Mononuclear cell (primary cell): ENCODE measurements around the gene CDC40. TPM values are rescaled to one million over a fixed set of nuclear protein-coding genes. Genes with fewer than 3 reads are reported as not detected.

Experiments
- H3K27me3 ChIP-seq: 2 replicates; pipeline ENCODE4 v1.6.0; 2011; ENCODE audit warnings: low read length, control low read depth; ENCODE audit not compliant: insufficient read depth
- H3K4me1 ChIP-seq: 2 replicates; pipeline ENCODE4 v1.5.1; 2011; ENCODE audit warnings: mild to moderate bottlenecking, low read length, control low read depth; ENCODE audit not compliant: insufficient read depth
- H3K4me3 ChIP-seq: 2 replicates; pipeline ENCODE4 v1.5.1; 2011; ENCODE audit warnings: mild to moderate bottlenecking, low read length, moderate library complexity
- H3K9me3 ChIP-seq: 2 replicates; pipeline ENCODE4 v1.5.1; 2011; ENCODE audit warnings: low read depth, mild to moderate bottlenecking, control low read depth, low read length
- total RNA-seq: library from RNA; depleted of rRNA; stranded (reverse); fragments of >200 nt; gene quantifications from one replicate; pipeline ENCODE4 v1.2.3, GENCODE V29; 2012

Gene CDC40
- 63.3 TPM for total RNA-seq

DNA sequence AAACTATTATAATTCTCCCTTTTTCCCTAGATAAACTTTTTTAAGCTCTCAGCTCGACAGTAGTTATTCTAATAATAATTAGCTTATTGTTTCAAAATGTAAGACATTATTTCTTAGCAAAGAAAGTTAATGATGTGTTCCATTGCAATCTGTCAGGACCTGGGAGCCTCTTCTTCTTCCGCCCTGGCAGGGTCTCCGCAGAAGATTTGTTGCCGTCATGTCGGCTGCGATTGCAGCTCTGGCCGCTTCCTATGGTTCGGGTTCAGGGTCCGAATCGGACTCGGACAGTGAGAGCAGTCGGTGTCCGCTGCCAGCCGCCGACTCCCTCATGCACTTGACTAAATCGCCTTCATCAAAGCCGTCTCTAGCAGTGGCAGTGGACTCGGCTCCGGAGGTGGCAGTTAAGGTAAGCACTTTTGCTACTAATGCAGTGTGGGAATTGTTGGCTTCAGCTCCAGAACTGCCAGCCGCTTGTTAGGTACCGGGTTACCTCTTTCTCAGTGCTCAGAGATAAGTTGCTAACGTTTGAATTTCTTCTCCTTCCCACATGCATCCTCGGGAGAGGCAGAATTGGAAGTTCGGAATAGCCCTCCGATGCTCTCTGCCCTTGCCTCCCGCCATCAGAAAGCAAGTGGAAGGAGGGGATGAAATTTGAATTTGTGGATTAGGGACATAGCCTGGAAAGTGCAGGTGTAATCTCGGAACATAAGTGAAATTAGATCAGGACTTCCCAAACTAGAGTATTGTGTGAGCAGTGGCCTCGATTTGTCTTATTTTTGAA is at the start of gene CDC40:
Gene CDC40, plus strand, starts transcription at position 200 of the 781 bp plus-strand sequence. Its CDS starts 18 bp downstream, at position 218.
- peaks cover 10% of the 10 kb centered on the region for H3K27me3 ChIP-seq
- H3K9me3 ChIP-seq: no peaks in the 10 kb centered on the region
- peaks cover 32% of the 10 kb centered on the region for H3K4me1 ChIP-seq

DNA sequence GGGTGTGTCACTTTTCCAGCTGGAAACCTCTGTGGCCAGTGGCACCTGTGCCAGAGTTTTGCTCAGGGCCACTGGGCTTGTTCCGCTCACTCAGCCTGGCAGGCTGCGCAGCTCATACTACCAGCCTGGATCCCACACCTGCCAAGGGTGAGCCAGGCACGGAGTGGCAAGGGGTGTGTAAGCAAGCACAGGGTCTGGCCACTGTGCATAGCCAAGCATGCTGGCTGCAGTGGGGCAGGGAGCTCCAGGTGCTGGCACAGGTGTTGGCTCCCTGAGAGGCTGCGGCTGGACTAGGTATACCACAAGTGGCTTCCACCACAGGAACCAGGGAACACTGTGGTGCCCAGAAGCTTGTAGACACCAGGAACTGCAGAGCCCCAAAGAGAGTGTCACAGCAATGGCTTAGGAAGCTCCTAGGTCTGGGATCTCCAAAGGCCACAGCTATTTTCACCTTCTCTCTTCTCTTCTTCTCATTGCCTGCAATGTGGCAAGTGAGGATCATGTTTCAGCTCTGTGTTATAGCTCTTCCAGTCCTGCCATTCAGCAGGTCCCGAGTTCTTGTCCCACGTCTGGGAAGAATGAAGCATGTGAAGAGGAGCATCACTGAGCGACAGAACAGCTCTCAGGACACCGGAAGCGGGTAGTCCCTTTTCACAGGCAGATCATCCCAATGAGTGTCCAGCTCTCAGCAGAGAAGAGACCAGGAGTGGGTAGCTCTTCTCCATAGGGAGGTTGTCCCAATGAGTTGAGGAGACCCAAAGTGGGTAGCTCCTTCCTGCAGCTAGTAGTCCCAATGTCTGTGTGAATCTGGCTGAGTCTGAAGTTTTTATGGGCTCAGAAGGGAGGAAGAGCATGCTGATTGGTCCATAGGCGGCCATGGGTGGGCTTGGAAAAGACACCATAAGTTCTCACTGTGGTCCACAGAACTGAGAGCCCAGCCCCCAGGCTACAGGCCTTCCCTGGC is 42.0 kb upstream of the CDC40 start:
- H3K4me3 ChIP-seq: no peak overlapping the region
- H3K27me3 ChIP-seq: no peaks in the 10 kb centered on the region
- H3K9me3 ChIP-seq: no peaks in the 10 kb centered on the region
- no peaks in the 10 kb centered on the region for H3K4me1 ChIP-seq

More for the DNA sequence above, at the start of gene CDC40:
- H3K4me3 ChIP-seq: peak within 1 kb of the TSS; percentile 93

DNA sequence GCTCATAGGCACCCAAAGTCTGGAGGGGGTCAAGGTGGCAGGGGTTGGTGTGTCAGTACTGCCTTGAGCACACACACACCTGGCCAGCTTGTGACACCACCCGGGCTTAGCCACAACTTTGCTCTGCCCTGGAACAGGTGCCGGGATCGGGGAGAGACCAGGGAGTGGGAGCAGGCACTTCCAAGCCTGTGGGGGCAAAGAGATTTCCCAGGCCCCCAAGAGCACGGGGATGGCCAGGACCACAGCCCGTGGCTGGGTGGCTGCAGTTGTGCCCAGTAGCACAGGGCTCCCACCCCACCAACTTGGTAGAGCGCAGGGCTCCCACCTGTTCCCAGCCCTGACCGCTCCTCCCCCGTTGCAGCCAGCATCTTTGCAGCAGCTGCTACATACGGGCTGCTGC is 41.2 kb upstream of the CDC40 start:
- Histone ChIP-seq H3K27me3 (no peaks in the 10 kb centered on the region), H3K9me3 (no peaks in the 10 kb centered on the region), H3K4me3 (no peak overlapping the region), H3K4me1 (no peaks in the 10 kb centered on the region)

DNA sequence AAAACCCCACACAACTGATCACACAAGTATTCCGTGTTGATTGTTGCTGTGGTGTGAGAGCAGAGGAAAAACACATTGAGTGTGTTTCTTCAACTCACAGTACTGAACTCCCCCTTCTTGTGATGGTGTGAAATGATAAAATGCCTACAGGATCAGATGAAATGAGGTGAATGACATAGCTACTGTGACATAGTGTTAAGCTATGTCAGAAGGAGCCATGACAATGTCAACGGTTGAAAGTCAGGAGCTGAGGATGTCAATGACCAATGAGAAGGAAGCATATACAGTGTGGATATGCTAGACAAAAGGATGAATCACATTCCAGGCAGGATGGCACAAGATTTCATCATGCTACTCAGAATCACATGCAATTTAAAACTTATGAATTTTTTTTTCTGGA is 39.6 kb upstream of the CDC40 start:
- Histone ChIP-seq H3K27me3 (no peaks in the 10 kb centered on the region), H3K9me3 (no peaks in the 10 kb centered on the region), H3K4me1 (no peaks in the 10 kb centered on the region), H3K4me3 (no peak overlapping the region)

DNA sequence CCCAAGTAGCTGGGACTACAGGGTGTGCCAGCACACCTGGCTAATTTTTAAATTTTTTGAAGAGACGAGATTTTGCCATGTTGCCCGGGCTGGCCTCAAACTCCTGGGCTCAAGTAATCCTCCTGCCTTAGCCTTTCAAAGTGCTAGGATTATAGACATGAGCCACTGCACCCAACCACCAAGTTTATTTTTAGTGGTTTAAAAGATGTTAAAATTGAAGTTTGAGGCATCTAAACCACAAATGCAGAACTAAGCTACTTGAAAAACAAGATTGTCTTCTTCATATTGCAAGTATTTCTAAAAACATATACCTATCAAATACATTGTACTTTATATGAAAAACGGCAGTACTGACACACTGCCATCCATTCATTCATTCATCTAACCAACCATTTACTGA is 32.4 kb upstream of the CDC40 start:
- Histone ChIP-seq H3K27me3 (no peaks in the 10 kb centered on the region), H3K9me3 (no peaks in the 10 kb centered on the region), H3K4me3 (no peak overlapping the region), H3K4me1 (peaks cover 5% of the 10 kb centered on the region)

DNA sequence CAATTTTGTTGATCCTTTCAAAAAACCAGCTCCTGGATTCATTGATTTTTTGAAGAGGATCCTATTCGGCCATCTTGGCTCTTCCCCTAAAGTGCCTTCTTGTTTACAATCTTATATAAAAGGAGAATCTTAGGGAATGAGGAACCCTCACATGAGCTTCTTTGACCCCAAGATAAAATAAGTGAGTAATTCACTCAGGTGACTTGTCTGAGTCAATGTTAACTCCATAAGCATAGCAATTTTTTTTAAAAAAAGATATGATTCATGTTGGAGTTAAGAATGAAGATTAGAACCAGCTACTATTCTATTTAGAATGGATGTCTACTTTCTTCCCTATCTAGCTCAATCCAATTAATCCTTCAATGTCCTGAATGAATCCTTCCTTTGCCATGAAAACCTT is 21.7 kb upstream of the CDC40 start:
- Histone ChIP-seq H3K4me1 (no peaks in the 10 kb centered on the region), H3K9me3 (no peaks in the 10 kb centered on the region), H3K4me3 (no peak overlapping the region), H3K27me3 (peaks cover 5% of the 10 kb centered on the region)

DNA sequence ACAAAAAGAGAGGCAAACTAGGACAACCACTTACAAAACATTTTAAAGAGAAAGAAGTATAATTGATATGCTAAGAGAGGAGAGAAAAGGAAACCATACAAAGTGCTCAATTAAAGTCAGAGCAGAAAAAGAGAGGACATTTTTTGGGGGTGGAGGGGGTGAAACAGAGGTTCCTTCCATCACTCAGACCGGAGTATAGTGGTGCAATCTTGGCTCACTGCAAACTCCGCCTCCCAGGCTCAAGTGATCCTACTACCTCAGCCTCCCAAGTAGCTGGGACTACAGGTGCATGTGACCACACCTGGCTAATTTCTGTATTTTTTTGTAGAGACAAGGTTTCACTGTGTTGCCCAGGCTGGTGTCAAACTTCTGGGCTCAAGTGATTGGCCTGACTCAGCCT is 10.1 kb upstream of the CDC40 start:
- no peak overlapping the region for H3K4me3 ChIP-seq
- H3K27me3 ChIP-seq: peaks cover 11% of the 10 kb centered on the region
- H3K9me3 ChIP-seq: no peaks in the 10 kb centered on the region
- no peaks in the 10 kb centered on the region for H3K4me1 ChIP-seq

DNA sequence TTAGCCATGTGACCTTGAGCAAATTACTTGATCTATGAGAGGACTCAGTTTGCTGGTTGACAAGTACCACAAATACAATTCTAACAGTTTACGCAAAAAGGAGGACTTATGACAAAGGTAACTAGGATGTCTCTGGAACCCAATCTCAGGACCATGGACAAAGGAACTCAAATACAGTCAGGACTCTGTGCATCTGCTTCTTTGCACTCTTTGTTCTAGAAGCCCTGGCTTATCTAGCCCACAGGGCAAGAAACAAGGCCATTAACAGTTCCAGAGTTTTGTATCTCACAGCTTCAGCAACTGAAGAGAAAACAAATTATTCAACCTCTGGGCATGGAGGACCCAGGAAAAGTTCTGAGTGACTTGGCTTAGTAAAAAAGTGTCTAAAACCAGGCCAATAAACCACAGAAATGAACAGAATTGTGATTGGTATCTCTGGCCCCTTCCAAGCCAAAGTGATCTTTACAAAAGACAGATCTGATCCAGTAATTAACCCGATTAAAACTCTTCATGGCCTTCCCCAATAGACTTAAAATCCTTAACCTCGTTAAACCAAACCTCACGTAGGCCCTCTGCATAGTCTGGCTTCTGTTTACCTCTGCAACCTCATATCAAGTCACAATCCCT is 6.6 kb upstream of the CDC40 start:
- peaks cover 23% of the 10 kb centered on the region for H3K27me3 ChIP-seq
- H3K4me3 ChIP-seq: no peak overlapping the region
- H3K9me3 ChIP-seq: no peaks in the 10 kb centered on the region
- peaks cover 3% of the 10 kb centered on the region for H3K4me1 ChIP-seq

DNA sequence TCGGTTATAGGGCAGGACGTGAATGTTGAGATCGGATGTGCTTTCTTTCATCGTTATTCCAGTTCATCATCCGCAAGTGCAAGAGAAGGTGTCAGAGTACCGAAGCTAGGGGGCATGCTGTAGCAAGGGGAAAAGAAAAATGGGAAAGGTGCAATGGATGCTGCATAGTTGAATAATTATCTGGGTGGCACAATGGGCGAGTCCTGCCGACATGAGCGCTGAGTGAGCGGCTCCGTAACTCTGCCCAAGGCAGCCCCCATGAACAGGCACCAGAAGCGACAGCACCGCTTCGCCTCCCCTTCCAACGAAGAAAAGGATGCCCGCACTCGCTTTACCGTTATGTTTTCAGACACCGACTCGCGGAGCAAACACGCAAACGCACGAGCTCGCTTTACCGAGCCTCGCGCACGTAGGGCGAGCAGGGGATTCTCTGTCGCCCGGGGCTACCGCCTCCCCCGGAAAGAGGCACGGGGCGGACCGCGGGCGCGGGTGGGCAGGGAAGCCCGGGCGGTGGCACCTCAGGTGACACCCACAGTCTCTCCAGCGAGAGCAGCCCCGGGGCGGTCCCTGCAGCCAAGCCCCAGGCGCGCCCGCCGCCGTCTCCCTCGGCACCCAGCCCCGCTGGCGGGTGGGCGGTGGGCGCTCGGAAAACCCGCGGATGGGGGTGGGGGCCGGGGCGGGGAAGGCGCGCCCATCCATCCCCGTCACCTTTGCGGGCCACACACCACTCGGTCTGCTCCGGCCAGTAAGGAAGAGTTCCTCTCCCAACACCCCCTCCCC is 1.4 kb upstream of the CDC40 start:
- peaks cover 17% of the 10 kb centered on the region for H3K27me3 ChIP-seq
- no peaks in the 10 kb centered on the region for H3K9me3 ChIP-seq
- H3K4me3 ChIP-seq: peak overlapping the region; percentile 93

DNA sequence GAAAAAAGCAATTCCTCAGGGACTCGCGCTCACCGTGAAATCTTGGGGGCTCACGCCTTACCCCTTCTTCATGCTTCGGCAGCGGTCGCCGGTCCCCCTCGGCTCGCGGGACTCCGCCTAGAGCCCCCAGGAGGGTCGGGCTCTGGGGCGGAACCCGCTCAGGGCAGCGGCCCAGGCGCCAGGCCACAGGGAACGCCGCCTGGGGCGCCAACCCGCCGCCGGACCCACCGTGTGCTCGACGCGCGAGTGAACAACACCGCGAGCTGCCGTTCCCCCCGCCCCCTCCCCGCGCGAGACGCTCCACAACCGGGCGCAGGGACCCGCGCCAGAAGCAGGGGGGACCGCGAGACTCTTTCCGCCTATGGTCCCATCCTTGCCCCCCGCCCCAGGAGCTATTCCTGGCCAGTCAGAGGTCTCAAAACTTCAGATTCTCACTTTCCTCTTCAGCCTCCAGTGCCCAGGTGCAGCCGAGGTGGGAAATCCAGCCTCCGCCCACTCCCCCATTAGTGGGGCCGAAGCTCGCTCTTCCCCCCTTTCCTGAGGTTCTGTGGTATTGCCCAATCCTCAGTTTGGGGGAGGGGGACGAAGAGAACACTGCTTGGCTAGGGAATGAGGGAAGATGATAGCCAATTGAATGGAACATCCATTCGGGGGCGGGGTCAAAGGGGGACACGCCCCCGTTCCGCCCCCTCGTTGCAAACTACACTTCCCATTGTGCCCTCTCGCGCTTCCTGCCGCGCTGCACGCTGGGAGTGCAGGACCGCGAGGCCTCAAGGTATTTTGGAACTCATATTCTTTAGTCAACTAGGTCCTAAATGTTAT is 610 bp upstream of the CDC40 start, which contains the start of gene WASF1:
Gene WASF1, minus strand, starts transcription at position 265 of the 822 bp plus-strand sequence. CDS start 52,069 bp downstream, outside the sequence.
- H3K4me3 ChIP-seq: peak within 1 kb of the TSS; percentile 93
- H3K9me3 ChIP-seq: no peaks in the 10 kb centered on the region
- H3K4me1 ChIP-seq: peaks cover 32% of the 10 kb centered on the region
- H3K27me3 ChIP-seq: peaks cover 17% of the 10 kb centered on the region

More for the DNA sequence above, 1.4 kb upstream of the CDC40 start:
- peaks cover 32% of the 10 kb centered on the region for H3K4me1 ChIP-seq

DNA sequence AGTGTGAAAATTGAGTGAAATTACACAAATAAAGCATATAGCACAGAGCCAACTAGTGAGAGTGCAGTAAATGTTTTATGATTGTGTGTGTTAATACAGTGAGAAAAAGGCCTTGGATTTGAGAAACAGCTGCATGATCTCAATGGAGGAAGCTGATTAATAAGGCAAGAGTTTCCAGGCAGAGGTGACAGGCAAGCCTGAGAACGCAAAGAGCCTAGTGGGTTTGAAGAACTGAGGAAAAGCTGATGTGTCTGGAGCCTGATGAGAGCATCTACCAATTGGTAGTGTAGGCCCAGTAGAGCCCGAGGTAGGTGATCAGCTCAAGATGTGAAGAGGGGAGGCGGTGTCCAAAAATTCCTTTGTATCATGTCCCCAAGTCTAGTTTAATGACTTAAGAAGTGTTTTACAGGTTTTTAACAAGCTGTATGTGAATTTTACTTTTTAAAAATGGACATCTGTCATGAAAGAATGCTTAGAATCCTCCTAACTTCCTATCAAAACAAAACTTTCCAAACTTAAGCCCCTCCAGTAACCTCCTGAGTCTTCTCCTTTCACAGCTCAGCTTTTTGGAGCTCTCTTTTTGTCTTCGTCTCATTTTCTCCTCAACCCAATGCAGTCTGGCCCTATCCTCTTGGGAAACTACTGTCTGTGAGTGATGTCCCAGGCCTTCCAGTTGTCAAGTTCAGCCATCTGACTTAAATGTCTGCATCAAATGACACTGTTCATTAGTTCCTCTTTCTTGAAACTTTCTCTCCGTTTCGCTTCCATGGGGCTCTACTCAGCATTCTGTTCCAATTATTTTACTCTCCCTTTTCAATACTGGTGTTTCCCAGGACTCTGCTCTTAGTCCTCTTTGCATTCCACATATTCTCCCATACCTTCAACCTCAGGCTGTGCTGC is 1.2 kb downstream of the CDC40 start:
- H3K4me1 ChIP-seq: peaks cover 39% of the 10 kb centered on the region
- peaks cover 8% of the 10 kb centered on the region for H3K27me3 ChIP-seq
- H3K9me3 ChIP-seq: no peaks in the 10 kb centered on the region
- peak overlapping the region; percentile 93 for H3K4me3 ChIP-seq

DNA sequence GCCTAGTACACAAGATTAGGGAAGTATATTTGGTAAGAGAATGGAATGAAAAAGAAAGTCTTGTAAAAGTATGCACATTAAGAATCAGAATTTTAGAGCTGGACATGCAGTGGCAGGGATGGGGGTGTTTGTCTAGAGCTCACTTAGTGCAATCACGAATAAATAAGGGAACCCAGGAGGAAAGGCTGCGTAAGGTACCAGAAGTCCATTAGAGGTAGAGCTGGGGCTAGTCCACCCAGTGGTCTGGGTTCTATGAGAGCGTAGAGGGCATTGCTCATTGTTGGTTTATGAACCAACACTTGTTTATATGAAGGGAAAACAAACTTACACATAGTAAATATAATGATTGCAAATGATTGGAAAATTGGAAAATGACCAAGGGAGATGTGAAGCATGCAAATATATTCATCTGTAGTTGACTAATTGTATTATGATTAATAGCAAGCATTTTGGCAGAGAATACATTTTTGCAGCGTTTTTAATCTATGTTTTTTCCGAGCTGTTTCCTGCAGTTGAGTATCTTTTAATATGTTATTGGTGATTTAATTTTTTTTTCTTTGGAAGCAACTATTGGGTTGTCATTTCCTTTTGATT is 3.2 kb downstream of the CDC40 start:
- Histone ChIP-seq H3K4me3 (no peak overlapping the region), H3K9me3 (no peaks in the 10 kb centered on the region), H3K4me1 (peaks cover 42% of the 10 kb centered on the region), H3K27me3 (no peaks in the 10 kb centered on the region)
